ENCODE measurements around the gene ENOX1. TPM values are rescaled to one million over a fixed set of nuclear protein-coding genes. Genes with fewer than 3 reads are reported as not detected.

The ENOX1 gene
- total RNA-seq, 1 experiment from 2014 or later: 1.5 TPM

- no peaks in the 10 kb centered on the region for H3K36me3 Mint-ChIP-seq (ENCODE audit: insufficient read depth, unreplicated experiment)
- intact Hi-C loops (cut with micrococcal nuclease; ENCODE audit: unreplicated experiment): no loop called here
- no TSS peak for BruUV-seq (replicated peaks)
- CTCF ChIA-PET: no interaction called here
- no peak for DNase-seq
- H3K9me3 Mint-ChIP-seq (ENCODE audit: low read depth, unreplicated experiment): no peaks in the 10 kb centered on the region
- H3K4me3 Mint-ChIP-seq (ENCODE audit: low read depth, unreplicated experiment): no peak overlapping the region
- no peak overlapping the region for H3K27ac Mint-ChIP-seq (ENCODE audit: unreplicated experiment)
- no peaks in the 10 kb centered on the region for H3K4me1 Mint-ChIP-seq (ENCODE audit: low read depth, unreplicated experiment)
- peaks cover 16% of the 10 kb centered on the region for H3K27me3 Mint-ChIP-seq (ENCODE audit: unreplicated experiment)
- TF ChIP-seq CTCF (IDR thresholded peaks at IDR 0.05; ENCODE audit: unreplicated experiment): no peak
Observed at GRCh38 chr13:43766725-43767124, 20.0 kb downstream of the ENOX1 start.

- intact Hi-C loops (cut with micrococcal nuclease; ENCODE audit: unreplicated experiment): no loop called here
- Mint-ChIP-seq H3K36me3 (ENCODE audit: insufficient read depth, unreplicated experiment) (no peaks in the 10 kb centered on the region), H3K4me3 (ENCODE audit: low read depth, unreplicated experiment) (no peak overlapping the region), H3K27ac (ENCODE audit: unreplicated experiment) (no peak overlapping the region), H3K4me1 (ENCODE audit: low read depth, unreplicated experiment) (no peaks in the 10 kb centered on the region), H3K9me3 (ENCODE audit: low read depth, unreplicated experiment) (no peaks in the 10 kb centered on the region), H3K27me3 (ENCODE audit: unreplicated experiment) (peaks cover 16% of the 10 kb centered on the region)
- BruUV-seq (replicated peaks): no TSS peak
- TF ChIP-seq CTCF (IDR thresholded peaks at IDR 0.05; ENCODE audit: unreplicated experiment): no peak
- no peak for DNase-seq
- CTCF ChIA-PET: no interaction called here
Observed at GRCh38 chr13:43764349-43764748, 22.4 kb downstream of the ENOX1 start.

GRCh38 chr13:43763143-43763759 lies 23.5 kb downstream of the ENOX1 start:
- Mint-ChIP-seq H3K4me1 (ENCODE audit: low read depth, unreplicated experiment) (no peaks in the 10 kb centered on the region), H3K4me3 (ENCODE audit: low read depth, unreplicated experiment) (no peak overlapping the region), H3K36me3 (ENCODE audit: insufficient read depth, unreplicated experiment) (no peaks in the 10 kb centered on the region), H3K27ac (ENCODE audit: unreplicated experiment) (no peak overlapping the region), H3K9me3 (ENCODE audit: low read depth, unreplicated experiment) (no peaks in the 10 kb centered on the region), H3K27me3 (ENCODE audit: unreplicated experiment) (peaks cover 12% of the 10 kb centered on the region)
- intact Hi-C loops (cut with micrococcal nuclease; ENCODE audit: unreplicated experiment): no loop called here
- CTCF ChIA-PET: no interaction called here
- DNase-seq: no peak
- no TSS peak for BruUV-seq (replicated peaks)
- no peak for TF ChIP-seq CTCF (IDR thresholded peaks at IDR 0.05; ENCODE audit: unreplicated experiment)

GRCh38 chr13:43761616-43762315 lies 25.0 kb downstream of the ENOX1 start:
- no peaks in the 10 kb centered on the region for H3K27me3 Mint-ChIP-seq (ENCODE audit: unreplicated experiment)
- no peak overlapping the region for H3K27ac Mint-ChIP-seq (ENCODE audit: unreplicated experiment)
- intact Hi-C loops (cut with micrococcal nuclease; ENCODE audit: unreplicated experiment): no loop called here

More at GRCh38 chr13:43761616-43762315, 25.0 kb downstream of the ENOX1 start:
- CTCF ChIA-PET: no interaction called here
- H3K4me1 Mint-ChIP-seq (ENCODE audit: low read depth, unreplicated experiment): no peaks in the 10 kb centered on the region
- TF ChIP-seq CTCF (IDR thresholded peaks at IDR 0.05; ENCODE audit: unreplicated experiment): no peak
- H3K36me3 Mint-ChIP-seq (ENCODE audit: insufficient read depth, unreplicated experiment): no peaks in the 10 kb centered on the region
- H3K9me3 Mint-ChIP-seq (ENCODE audit: low read depth, unreplicated experiment): no peaks in the 10 kb centered on the region
- H3K4me3 Mint-ChIP-seq (ENCODE audit: low read depth, unreplicated experiment): no peak overlapping the region
- no TSS peak for BruUV-seq (replicated peaks)
- DNase-seq: no peak
